Measurements from ENCODE around the gene MPP7.

DNA sequence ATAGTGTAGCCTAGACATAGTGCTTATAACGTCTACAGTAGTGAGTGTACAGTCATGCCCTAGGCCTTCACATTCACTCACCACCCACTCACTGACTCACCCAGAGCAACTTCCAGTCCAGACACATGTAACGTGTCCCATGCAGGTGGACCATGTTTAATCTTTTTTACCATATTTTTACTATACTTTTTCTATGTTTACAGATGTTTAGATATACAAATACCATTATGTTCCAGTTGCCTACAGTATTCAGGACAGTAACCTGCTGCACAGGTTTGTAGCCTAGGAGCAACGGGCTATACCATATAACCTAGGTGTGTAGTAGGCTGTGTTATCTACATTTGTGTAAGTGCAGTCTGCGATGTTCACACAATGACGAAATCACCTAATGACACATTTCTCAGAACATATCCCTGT lies 11.0 kb downstream of the MPP7 start:
- no peak for TF ChIP-seq EZH2 (IDR thresholded peaks at IDR 0.05; ENCODE audit: borderline replicate concordance, low read length)
- TF ChIP-seq, protein P1, sequence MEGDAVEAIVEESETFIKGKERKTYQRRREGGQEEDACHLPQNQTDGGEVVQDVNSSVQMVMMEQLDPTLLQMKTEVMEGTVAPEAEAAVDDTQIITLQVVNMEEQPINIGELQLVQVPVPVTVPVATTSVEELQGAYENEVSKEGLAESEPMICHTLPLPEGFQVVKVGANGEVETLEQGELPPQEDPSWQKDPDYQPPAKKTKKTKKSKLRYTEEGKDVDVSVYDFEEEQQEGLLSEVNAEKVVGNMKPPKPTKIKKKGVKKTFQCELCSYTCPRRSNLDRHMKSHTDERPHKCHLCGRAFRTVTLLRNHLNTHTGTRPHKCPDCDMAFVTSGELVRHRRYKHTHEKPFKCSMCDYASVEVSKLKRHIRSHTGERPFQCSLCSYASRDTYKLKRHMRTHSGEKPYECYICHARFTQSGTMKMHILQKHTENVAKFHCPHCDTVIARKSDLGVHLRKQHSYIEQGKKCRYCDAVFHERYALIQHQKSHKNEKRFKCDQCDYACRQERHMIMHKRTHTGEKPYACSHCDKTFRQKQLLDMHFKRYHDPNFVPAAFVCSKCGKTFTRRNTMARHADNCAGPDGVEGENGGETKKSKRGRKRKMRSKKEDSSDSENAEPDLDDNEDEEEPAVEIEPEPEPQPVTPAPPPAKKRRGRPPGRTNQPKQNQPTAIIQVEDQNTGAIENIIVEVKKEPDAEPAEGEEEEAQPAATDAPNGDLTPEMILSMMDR (conservative IDR thresholded peaks at IDR 0.05 in 1 of 2, IDR thresholded peaks at IDR 0.05 in 1 of 2; ENCODE audit: extremely low read depth in 1 of 2, insufficient read depth in 1 of 2, low read depth in 1 of 2, low read length in 2 of 2): no peak

All from mammary epithelial cell (primary cell).